ENCODE measurements around the gene METTL8.

DNA sequence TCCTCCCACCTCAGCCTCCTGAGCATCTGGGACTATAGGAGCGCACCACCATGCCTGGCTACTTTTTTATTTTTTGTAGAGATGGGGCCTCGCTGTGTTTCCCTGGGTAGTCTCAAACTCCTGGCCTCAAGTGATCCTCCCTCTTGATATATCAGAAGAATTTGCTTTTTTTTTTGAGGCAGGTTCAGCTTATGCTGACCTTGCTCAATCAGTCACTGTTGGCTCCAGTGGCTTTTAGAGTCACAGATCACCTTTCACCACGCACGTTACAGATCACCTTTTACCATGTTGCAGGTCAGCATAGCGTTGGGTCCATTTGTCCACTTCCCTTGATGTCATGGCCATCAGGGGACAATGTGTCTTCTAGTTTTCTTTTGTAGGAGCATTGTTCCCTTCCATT, 36.3 kb upstream of the METTL8 start:
- TF ChIP-seq, protein P1, sequence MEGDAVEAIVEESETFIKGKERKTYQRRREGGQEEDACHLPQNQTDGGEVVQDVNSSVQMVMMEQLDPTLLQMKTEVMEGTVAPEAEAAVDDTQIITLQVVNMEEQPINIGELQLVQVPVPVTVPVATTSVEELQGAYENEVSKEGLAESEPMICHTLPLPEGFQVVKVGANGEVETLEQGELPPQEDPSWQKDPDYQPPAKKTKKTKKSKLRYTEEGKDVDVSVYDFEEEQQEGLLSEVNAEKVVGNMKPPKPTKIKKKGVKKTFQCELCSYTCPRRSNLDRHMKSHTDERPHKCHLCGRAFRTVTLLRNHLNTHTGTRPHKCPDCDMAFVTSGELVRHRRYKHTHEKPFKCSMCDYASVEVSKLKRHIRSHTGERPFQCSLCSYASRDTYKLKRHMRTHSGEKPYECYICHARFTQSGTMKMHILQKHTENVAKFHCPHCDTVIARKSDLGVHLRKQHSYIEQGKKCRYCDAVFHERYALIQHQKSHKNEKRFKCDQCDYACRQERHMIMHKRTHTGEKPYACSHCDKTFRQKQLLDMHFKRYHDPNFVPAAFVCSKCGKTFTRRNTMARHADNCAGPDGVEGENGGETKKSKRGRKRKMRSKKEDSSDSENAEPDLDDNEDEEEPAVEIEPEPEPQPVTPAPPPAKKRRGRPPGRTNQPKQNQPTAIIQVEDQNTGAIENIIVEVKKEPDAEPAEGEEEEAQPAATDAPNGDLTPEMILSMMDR (IDR thresholded peaks at IDR 0.05) = no peak
- TF ChIP-seq POLR2AphosphoS5 (IDR thresholded peaks at IDR 0.05) = no peak
